ENCODE measurements around the gene CCL26. TPM values are rescaled to one million over a fixed set of nuclear protein-coding genes. Genes with fewer than 3 reads are reported as not detected.

The CCL26 gene
- total RNA-seq (2014; rRNA removed; shearing (Covaris generic)) (not detected in 2 replicates), polyA plus RNA-seq (2016; fragmentation: Nextera tagmentation; extraction: Ambion mirVana) (2.2 and 2.3 TPM in 2 replicates)

- Histone ChIP-seq H3K4me2 (ENCODE audit: unreplicated experiment) (peak within 1 kb of the TSS; percentile 23), H3K4me1 (ENCODE audit: insufficient read depth) (peaks cover 17% of the 10 kb centered on the region), H3K9ac (peak within 1 kb of the TSS; percentile 51)
Observed at GRCh38 chr7:75772081-75773077, at the start of gene CCL26. Gene CCL26 (minus strand): TSS chr7:75772211. CDS start chr7:75772176, 35 bp downstream.

GRCh38 chr7:75820688-75821087 lies 48.7 kb upstream of the CCL26 start:
- Histone ChIP-seq H3K79me2 (ENCODE audit: insufficient read depth) (no peaks in the 10 kb centered on the region), H3K9me2 (ENCODE audit: insufficient read depth) (no peaks in the 10 kb centered on the region), H3K36me3 (ENCODE audit: low read depth) (no peaks in the 10 kb centered on the region), H3K27ac (no peak overlapping the region), H3K9ac (no peak overlapping the region), H3K4me2 (ENCODE audit: unreplicated experiment) (no peak overlapping the region), H3K27me3 (replicated peaks; ENCODE audit: insufficient read depth) (peaks cover 4% of the 10 kb centered on the region), H3F3A (ENCODE audit: insufficient read depth) (no peaks in the 10 kb centered on the region), H3K4me1 (ENCODE audit: insufficient read depth) (no peaks in the 10 kb centered on the region), H3K9me3 (ENCODE audit: low read depth) (no peaks in the 10 kb centered on the region), H4K20me1 (ENCODE audit: insufficient read depth) (no peaks in the 10 kb centered on the region), H3K4me3 (no peak overlapping the region), H2AFZ (no peak overlapping the region)
- 77 to 88% methylated on average over 1 of the region's 1 CpG for WGBS, 2 experiments (ENCODE audit: low coverage in 1 of 2, low lambda C conversion rate in 2 of 2, missing lambda C conversion rate in 2 of 2)
- TF ChIP-seq EZH2phosphoT487 (IDR thresholded peaks at IDR 0.05; ENCODE audit: insufficient read depth, low read depth): no peak
- no peak for TF ChIP-seq EZH2 (IDR thresholded peaks at IDR 0.05; ENCODE audit: insufficient read depth, poor library complexity, severe bottlenecking)
- in situ Hi-C loops (cut with MboI): no loop called here
- DNase-seq: no peak

More at GRCh38 chr7:75772081-75773077, at the start of gene CCL26:
- no peaks in the 10 kb centered on the region for H4K20me1 ChIP-seq (ENCODE audit: insufficient read depth)
- H3F3A ChIP-seq (ENCODE audit: insufficient read depth): peaks cover 25% of the 10 kb centered on the region
- TF ChIP-seq EZH2phosphoT487 (IDR thresholded peaks at IDR 0.05; ENCODE audit: insufficient read depth, low read depth) (peak; percentile 80; the same call in 1 of the 2 replicates), EZH2 (IDR thresholded peaks at IDR 0.05; ENCODE audit: insufficient read depth, poor library complexity, severe bottlenecking) (no peak)
- H3K9me3 ChIP-seq (ENCODE audit: low read depth): no peaks in the 10 kb centered on the region
- peak within 1 kb of the TSS; percentile 84 for H3K27ac ChIP-seq
- in situ Hi-C loops (cut with MboI): loop anchor here (25.0 kb wide), 1 partner anchor 210 kb away; no protein-coding TSS in a partner anchor
- no peak within 1 kb of the TSS for H3K4me3 ChIP-seq
- H3K27me3 ChIP-seq (replicated peaks; ENCODE audit: insufficient read depth): no peaks in the 10 kb centered on the region
- no peaks in the 10 kb centered on the region for H3K79me2 ChIP-seq (ENCODE audit: insufficient read depth)
- DNase-seq: peak; percentile 88
- H3K9me2 ChIP-seq (ENCODE audit: insufficient read depth): no peaks in the 10 kb centered on the region
- no peaks in the 10 kb centered on the region for H3K36me3 ChIP-seq (ENCODE audit: low read depth)
- H2AFZ ChIP-seq: peak within 1 kb of the TSS; percentile 35; the same call in 1 of the 2 replicates
- WGBS, 2 experiments (ENCODE audit: low coverage in 1 of 2, low lambda C conversion rate in 2 of 2, missing lambda C conversion rate in 2 of 2): 29 to 30% methylated on average over 9 of the region's 9 CpGs

GRCh38 chr7:75819711-75820110 lies 47.7 kb upstream of the CCL26 start:
- H3K36me3 ChIP-seq (ENCODE audit: low read depth): no peaks in the 10 kb centered on the region
- H3K9me2 ChIP-seq (ENCODE audit: insufficient read depth): no peaks in the 10 kb centered on the region
- no peak overlapping the region for H3K27ac ChIP-seq
- no peaks in the 10 kb centered on the region for H3K4me1 ChIP-seq (ENCODE audit: insufficient read depth)
- H2AFZ ChIP-seq: no peak overlapping the region
- H3K9me3 ChIP-seq (ENCODE audit: low read depth): no peaks in the 10 kb centered on the region
- no peak overlapping the region for H3K4me2 ChIP-seq (ENCODE audit: unreplicated experiment)
- DNase-seq: peak; percentile 9
- peaks cover 4% of the 10 kb centered on the region for H3K27me3 ChIP-seq (replicated peaks; ENCODE audit: insufficient read depth)
- 61% methylated on average over 2 of the region's 2 CpGs for WGBS, 2 experiments (ENCODE audit: low coverage in 1 of 2, low lambda C conversion rate in 2 of 2, missing lambda C conversion rate in 2 of 2)
- no peaks in the 10 kb centered on the region for H3F3A ChIP-seq (ENCODE audit: insufficient read depth)
- H4K20me1 ChIP-seq (ENCODE audit: insufficient read depth): no peaks in the 10 kb centered on the region
- H3K79me2 ChIP-seq (ENCODE audit: insufficient read depth): no peaks in the 10 kb centered on the region
- no peak overlapping the region for H3K9ac ChIP-seq
- in situ Hi-C loops (cut with MboI): no loop called here
- TF ChIP-seq EZH2phosphoT487 (IDR thresholded peaks at IDR 0.05; ENCODE audit: insufficient read depth, low read depth): no peak
- no peak for TF ChIP-seq EZH2 (IDR thresholded peaks at IDR 0.05; ENCODE audit: insufficient read depth, poor library complexity, severe bottlenecking)
- H3K4me3 ChIP-seq: no peak overlapping the region

- Histone ChIP-seq H3K27me3 (replicated peaks; ENCODE audit: insufficient read depth) (no peaks in the 10 kb centered on the region; the same call in 1 of the 2 replicates), H3K36me3 (ENCODE audit: low read depth) (no peaks in the 10 kb centered on the region), H3K4me3 (no peak overlapping the region), H3K4me2 (ENCODE audit: unreplicated experiment) (no peak overlapping the region), H4K20me1 (ENCODE audit: insufficient read depth) (no peaks in the 10 kb centered on the region), H3K9me2 (ENCODE audit: insufficient read depth) (no peaks in the 10 kb centered on the region), H3K9me3 (ENCODE audit: low read depth) (no peaks in the 10 kb centered on the region), H3K79me2 (ENCODE audit: insufficient read depth) (no peaks in the 10 kb centered on the region), H3K27ac (no peak overlapping the region), H3K9ac (no peak overlapping the region), H3K4me1 (ENCODE audit: insufficient read depth) (no peaks in the 10 kb centered on the region), H3F3A (ENCODE audit: insufficient read depth) (no peaks in the 10 kb centered on the region), H2AFZ (no peak overlapping the region)
- WGBS, 2 experiments (ENCODE audit: low coverage in 1 of 2, low lambda C conversion rate in 2 of 2, missing lambda C conversion rate in 2 of 2): 85 to 100% methylated on average over 3 to 5 of the region's 5 CpGs
- DNase-seq: no peak
- in situ Hi-C loops (cut with MboI): no loop called here
- TF ChIP-seq EZH2phosphoT487 (IDR thresholded peaks at IDR 0.05; ENCODE audit: insufficient read depth, low read depth) (no peak), EZH2 (IDR thresholded peaks at IDR 0.05; ENCODE audit: insufficient read depth, poor library complexity, severe bottlenecking) (no peak)
Observed at GRCh38 chr7:75818472-75818871, 46.5 kb upstream of the CCL26 start.
